Right kidney (tissue), 9 donors: ENCODE data around the gene RAD1.
"Not testable (repeated sequence)": the region's sequence is repeated elsewhere in the genome, so short reads cannot be mapped to it uniquely, and the experiment has no call there.

Source experiments
- DNase-seq: peaks from one replicate; pipeline ENCODE4 v3.0.0-alpha.2; 2016
- long read RNA-seq, 8 donors: transcript quantifications; one replicate each; lab custom pipeline, GENCODE V29; 2026

RAD1 gene, protein sequence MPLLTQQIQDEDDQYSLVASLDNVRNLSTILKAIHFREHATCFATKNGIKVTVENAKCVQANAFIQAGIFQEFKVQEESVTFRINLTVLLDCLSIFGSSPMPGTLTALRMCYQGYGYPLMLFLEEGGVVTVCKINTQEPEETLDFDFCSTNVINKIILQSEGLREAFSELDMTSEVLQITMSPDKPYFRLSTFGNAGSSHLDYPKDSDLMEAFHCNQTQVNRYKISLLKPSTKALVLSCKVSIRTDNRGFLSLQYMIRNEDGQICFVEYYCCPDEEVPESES
- long read RNA-seq, donor 1, full-length matches to known transcripts = 8 of 8 reads
- long read RNA-seq, donor 1, partial matches to known transcripts = 0 of 8 reads
- long read RNA-seq, donor 1, other reads (novel, unspliced or antisense) = 0 of 8 reads
- long read RNA-seq, donor 2, full-length matches to known transcripts = 7 of 7 reads
- long read RNA-seq, donor 2, partial matches to known transcripts = 0 of 7 reads
- long read RNA-seq, donor 2, other reads (novel, unspliced or antisense) = 0 of 7 reads
- long read RNA-seq, donor 3, full-length matches to known transcripts = 5 of 5 reads
- long read RNA-seq, donor 3, partial matches to known transcripts = 0 of 5 reads
- long read RNA-seq, donor 3, other reads (novel, unspliced or antisense) = 0 of 5 reads
- long read RNA-seq, donor 4, full-length matches to known transcripts = 10 of 10 reads
- long read RNA-seq, donor 4, partial matches to known transcripts = 0 of 10 reads
- long read RNA-seq, donor 4, other reads (novel, unspliced or antisense) = 0 of 10 reads
- long read RNA-seq, donor 5, full-length matches to known transcripts = 10 of 10 reads
- long read RNA-seq, donor 5, partial matches to known transcripts = 0 of 10 reads
- long read RNA-seq, donor 5, other reads (novel, unspliced or antisense) = 0 of 10 reads
- long read RNA-seq, donor 6, full-length matches to known transcripts = 8 of 59 reads
- long read RNA-seq, donor 6, partial matches to known transcripts = 51 of 59 reads
- long read RNA-seq, donor 6, other reads (novel, unspliced or antisense) = 0 of 59 reads
- long read RNA-seq, donor 7, full-length matches to known transcripts = 18 of 118 reads
- long read RNA-seq, donor 7, partial matches to known transcripts = 94 of 118 reads
- long read RNA-seq, donor 7, other reads (novel, unspliced or antisense) = 6 of 118 reads
- long read RNA-seq, donor 8, full-length matches to known transcripts = 7 of 131 reads
- long read RNA-seq, donor 8, partial matches to known transcripts = 58 of 131 reads
- long read RNA-seq, donor 8, other reads (novel, unspliced or antisense) = 66 of 131 reads

DNA sequence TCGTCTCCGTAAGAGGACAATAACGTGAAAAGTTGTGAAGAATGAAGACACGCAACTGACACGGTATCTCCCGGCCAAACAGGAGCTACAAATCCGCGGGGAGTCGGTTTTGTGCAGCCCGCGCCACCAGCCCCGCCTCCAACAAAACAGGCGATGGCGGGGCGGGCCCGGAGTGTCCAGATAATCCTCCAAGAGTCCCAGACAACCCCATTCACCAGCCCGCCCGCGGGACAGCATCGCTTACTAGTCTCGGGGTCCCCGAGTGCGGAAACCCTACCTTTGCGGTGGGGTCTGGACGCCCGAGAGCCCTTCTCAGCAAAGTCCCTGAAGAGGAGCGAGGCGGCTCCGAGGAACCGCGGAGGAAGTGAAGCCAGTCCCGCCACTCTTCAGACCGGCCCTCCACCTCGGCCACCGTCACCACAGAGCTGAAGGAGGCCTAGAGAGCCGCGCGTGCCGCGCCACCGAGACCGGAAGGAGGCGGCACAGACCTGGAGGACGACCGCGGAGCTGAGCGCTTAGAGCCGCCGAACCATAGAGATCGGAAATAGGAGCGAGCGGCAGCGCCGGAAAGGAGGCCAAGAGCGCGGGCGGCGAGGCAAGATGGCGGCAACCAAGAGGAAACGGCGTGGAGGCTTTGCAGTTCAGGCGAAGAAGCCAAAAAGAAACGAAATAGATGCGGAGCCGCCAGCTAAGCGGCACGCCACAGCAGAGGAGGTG is at the start of gene RAD1, which contains the start of gene BRIX1:
TSS of gene RAD1 (minus strand) at position 366 of the 717 bp plus-strand sequence. CDS start 612 bp downstream, outside the sequence.
TSS of gene BRIX1 (plus strand) at position 573 of the 717 bp plus-strand sequence. CDS start at position 601, 28 bp downstream.
- DNase-seq = peak; percentile 94

DNA sequence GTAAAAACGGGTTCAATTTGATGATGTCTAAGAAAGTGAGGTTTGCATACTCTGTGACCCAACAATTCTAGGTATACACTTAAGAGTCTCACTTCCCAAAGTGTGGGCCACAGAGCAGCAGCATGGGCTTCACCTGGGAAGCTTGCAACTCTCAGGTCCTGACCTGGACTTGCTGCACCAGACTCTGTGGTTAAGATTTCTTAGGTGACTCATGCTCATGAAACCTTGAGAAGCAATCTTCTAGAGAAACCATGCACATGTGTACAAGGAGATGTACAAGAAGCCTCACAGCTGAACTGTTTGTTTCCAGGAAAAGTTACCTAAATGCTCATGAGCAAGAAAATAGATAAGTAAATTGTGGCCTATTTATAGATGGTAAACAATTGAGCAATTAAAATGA is 44.0 kb upstream of the RAD1 start:
- no peak for DNase-seq

DNA sequence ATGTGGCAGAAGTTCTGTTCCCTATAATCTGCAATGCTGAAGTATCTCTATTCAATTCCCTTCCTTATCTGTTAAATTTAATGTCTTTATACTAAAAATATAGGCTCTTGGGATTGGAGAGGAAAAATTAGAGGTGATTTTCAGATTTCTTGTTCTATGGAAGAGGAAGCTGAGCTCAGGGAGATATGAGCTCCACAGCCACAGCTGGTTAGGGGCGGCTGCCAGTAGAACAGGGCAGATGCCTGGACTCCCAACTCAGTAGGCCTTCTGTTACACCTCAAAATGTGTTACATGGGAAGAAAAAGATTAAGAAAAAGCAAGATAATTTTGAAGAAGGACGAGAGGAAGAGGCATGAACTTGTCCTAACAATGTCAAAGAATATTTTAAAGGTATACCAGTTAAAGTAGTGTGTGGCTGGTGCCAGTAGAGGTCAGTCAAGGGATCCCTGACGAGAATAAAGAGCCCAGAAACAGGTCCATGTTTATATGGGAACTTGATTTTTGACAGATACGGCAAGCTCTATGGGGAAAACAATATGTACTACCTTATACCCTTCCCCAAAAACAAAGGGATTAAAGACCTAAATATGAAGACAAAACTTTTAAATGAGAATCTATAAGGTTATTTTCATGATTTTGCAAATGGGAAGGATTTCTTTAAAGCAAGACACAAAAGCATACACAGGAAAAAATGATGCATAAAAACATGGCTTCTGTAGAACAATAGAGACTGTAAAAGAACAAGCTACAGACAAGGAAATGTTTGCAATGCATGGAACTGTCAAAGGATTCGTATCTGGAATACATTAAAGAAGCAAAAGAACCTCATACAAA is 42.8 kb upstream of the RAD1 start:
- DNase-seq = no peak

DNA sequence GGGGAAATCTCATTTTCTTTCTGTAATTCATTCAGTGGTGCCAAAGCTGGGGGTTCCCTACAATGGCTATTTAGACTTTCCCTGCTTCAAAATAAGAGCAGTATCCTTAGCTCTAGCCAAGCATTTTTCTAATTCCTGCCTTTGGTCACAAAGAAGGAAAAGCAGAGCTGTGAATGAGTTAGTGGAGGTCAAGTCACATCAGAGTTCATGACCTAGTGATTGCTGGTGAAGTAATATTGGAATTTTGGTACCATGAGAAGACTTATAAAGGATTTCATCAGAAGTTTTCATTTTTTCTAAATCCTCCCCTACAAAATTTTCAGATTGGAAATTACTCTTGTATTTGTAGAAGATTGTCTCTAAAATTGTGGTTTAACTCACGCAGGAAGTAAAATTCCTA is 42.0 kb upstream of the RAD1 start:
- no peak for DNase-seq

DNA sequence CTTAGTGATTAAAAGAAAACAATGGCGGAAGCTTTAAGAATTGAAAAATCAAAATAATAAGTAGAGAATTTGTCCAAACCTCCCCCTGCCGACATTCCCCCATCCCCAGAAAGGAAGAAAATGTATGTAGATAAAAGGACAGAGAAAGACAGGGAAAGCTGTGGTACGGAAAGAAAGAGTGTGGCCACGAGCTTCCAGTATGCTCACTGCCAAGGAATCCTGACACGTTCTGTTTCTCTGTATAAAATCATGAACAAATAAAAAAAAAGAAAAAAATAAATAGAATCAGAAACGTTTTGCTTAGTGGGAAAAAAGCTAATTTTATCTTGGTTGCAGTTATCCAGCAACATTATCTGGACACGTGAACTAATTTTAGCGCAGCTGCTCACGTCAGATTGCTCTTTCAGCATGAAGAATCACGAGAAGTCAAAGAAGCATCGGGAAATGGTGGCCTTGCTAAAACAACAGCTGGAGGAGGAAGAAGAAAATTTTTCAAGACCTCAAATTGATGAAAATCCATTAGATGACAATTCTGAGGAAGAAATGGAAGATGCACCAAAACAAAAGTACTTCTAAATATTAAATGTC is 29.2 kb upstream of the RAD1 start:
- no peak for DNase-seq

DNA sequence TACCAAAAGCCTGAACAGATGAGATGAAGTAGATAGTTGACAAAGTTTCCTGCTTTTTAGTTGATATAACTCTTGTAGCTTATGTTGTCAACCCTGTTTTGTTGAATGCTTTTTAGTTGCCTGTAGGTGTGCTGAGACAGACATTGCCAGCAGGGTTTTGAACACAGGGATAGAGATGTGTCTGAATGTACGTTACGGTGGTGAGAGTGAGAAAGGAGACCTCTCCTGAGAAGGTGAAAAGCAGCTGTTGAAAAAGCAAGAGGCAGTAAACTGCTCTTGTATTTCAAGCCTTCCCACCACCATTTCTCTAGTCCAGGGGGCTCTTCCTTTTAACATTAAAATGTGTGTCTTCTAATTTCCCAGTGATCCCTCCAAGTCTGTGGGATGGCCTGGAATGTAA is 28.7 kb upstream of the RAD1 start:
- DNase-seq = no peak

DNA sequence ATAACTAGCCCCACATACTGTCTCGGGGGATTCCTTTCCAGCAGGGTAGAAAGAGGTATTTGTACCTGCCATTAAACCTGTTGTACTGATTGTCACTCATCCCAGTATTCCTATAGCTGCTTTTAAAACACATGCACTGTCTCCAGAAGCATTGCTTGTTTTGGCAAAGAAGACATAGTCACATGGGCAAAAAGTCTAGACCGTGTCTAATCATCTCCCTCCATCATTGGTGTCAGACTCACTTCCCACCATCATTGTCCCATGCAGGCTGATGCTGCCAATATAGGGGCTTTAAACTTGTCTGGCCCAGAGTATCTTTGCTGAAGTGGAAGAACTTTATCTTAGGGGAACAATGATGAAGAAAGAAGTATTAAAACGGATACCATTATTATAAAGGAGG is 26.6 kb upstream of the RAD1 start:
- DNase-seq = no peak

DNA sequence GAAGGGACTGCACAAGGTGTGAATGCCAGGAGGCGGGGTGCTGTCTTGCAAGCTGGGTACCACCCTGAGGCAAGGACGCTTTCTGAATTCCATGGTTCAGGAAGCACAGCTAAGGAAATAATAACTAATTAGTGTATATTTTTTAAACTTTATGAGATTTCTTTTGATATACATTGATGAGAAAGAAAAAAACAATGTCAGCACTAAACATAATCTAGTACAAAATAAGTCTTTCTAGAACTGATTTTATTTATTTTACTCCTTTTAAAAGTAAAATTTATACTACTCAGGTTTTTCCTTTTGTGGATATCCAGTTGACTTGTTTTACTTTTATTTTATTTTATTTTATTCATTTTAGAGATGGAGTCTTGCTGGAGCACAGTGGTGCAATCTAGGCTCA is 17.6 kb upstream of the RAD1 start:
- no peak for DNase-seq

DNA sequence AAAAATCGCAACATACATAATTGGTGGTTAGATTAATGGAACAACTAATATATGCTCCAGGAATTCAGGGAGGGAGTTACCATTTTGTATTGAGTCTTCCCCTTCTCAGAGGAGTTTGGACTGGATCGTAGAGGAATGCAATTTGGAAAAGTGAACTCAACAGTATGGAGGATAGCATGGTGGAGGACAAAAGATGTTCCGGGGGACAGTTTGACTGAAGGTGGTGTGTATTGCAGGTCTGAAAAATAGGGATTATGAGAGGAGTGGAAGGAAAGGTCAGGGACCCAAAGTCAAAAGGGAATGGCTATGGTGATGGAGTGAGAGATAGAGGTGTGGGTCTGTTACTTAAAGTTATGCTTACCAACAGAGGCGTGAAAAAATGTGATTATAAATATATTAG is 15.6 kb upstream of the RAD1 start:
- DNase-seq = no peak

DNA sequence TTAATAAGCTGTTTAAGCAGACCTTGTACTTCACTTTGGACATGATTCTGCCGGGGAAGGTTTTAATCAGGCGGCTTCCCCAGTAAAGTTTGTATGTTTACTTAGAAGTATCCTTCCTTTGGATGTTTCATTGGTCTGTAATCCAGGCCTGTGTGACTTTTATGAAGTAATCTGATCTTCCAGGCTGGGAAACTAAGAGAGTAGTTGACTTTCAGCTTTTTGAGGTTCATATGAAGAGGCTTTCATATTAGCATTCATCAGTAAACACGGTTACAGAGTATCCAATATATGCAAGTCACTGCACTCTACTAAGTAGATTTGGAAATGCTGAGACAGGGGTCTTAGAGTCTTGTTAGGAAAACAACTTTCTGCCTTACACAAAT is 15.1 kb upstream of the RAD1 start:
- no peak for DNase-seq

DNA sequence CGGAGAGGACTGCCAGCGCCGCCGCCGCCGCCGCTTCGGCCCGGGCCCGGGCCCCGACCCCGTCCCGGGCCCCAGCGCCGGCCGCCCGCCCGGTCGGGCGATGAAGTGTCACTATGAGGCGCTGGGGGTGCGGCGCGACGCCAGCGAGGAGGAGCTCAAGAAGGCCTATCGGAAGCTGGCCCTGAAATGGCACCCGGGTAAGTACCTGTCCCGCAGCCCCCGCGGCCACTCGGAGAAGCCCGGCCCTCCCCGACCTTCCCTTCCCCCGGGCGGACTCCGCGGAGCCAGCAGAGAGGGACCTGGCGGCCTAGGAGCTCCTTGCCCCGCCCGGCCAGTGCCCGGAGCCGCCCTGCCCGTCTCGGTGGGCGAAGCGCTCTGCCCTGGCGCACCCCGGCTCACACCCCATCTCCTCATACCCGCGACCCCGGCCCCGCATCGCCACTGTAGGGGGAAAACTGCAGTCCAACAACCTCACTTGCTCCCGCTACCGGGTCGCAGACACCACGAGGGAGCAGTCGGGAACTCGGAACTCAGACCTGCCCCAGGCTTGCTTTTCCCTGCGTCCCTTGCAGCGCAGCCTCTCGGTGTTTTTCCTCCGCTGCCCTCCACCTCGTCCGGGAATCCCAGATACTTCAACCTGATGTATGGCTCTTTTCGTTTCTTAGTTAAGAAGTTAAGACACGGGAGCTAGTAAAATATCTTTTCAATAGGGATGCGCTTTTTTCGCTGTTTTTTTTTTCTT is 14.6 kb upstream of the RAD1 start:
- peak; percentile 89 for DNase-seq

DNA sequence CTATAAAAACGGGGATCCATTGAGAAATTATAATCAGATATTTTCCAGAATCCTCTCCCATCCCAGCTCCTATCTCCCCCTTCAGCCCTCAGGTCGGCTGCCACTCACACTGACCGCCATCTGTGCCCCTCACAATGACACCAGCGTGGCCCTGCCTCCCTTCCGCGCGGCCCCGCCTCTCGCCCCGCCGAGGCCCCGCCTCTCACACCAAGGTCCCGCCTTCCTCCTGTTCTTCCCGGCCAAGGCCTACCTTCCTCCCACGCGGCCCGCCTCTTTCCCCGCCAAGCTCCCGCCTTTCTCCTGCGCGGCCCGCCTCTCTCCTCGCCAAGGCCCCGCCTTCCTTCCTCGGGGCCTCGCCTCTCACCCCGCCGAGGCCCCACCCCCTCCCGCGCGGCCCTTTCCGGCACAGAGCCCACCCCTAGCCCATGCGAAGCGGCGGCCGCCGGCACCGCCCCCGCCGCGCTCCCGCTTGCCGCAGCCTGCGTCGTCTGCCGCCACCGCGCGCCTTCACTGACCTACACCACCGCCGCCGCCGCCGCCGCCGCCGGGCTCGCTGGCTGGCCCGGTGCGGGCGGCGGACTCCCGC is 13.9 kb upstream of the RAD1 start, which contains the start of gene DNAJC21:
TSS of gene DNAJC21 (plus strand) at position 426 of the 586 bp plus-strand sequence. CDS start 261 bp downstream, outside the sequence.
- peak; percentile 90 for DNase-seq

DNA sequence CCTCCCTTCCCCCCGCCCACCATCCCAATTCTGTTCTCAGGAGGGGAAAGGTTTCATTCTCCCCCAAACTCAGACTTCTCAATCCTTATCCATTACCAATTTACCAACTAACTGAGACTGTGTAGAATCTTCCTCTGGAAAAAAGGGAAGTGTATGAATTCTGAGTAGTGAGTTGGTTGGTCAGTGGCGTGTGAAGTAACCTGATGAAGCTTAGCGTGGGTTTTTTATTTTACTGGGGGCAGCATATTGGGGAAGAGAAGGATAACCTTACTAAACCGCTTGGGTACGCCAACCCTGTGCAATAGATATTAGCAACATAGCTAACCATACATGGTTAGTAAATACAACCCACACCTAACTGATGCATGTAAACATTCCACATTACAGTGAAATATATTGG is 13.0 kb upstream of the RAD1 start:
- DNase-seq = no peak

DNA sequence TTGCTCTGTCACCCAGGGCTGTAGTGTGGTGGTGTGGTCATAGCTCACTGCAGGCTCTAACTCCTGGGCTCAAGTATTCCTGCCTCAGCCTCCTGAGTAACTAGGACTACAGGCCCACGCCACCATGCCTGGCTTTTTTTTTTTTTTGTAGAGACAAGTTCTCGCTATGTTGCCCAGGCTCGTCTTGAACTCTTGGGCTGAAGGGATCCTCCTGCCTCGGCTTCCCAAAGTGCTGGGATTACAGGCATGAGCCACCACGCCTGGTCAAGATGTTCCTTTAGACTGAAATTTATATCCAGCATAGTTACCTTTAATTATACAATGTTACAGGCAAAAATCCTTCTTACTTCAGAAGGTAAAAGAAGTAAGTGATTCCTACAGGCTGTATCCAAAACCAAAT is 12.5 kb upstream of the RAD1 start:
- DNase-seq = no peak

DNA sequence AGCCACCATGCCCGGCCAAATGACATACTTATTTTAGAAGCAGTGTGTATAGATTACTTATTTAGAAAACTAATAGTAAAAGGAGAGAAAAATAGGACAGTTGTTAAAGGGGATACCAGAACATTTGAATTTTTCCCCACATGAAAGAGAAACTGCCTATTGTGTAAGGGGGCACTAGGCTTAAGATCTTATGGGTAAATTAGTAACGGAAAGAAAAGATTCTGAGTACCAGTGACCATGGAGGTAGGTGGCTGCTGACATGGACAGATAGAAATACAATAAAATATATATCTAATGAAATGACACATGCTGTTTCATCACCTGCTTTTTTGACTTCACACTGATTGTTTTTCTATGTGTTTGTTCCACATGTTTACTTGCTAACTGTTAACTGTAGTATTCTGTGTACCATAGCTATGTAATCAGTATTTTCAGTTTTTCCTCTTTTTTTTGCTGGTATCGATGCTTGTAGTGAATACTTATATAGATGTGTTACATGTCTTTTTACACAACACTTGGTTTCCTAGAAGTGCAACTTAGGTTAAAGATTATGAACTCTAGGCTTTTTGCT is 11.1 kb upstream of the RAD1 start:
- DNase-seq = no peak

DNA sequence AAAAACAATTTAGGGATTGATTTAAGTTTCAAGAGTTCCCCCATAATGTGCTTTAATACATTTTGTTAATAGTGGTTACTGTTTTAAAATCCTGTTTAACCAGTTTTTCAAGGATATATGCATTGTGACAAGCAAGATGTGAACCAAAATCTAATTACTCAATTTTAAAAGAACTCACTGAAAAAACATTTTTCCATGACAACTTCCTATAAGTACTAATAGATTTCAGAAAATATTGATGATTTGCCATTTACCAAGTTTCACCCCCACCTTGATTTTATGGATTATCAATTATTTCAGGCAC is 9.1 kb upstream of the RAD1 start:
- DNase-seq = no peak

DNA sequence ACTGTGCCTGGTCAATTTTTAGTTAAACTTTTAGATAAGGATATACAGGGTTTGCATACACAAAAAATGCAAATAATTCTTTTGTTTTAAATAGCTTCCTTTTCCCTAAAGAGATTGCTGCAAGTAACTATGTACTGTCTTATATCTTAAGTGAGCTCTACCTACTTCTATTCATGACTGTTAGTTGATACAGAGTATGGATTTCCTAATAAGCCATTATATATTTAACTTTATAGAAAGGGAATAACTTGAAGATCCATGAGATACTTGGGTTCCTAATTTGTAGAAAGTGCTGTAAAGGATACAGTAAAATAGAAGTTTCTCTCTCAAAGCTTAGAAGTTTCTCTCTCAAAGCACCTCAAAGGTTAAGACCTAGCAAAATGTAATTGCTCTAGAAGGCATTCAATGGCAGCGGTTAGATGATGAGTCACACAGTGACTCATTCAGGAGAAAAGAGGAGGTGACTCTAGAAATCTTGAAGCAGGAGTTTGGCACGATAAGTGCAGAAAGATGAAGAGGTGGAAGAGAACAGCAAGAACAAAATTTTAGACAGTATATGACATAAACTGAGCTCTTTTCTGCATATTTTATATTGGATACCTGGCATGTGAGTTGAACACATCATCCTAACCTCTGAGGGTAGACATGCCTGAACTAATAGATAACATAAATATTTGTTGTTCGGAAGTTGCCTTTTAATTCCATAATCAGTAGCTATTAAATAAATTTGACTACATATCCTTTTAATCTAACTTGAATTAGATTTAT is 8.6 kb upstream of the RAD1 start:
- no peak for DNase-seq

DNA sequence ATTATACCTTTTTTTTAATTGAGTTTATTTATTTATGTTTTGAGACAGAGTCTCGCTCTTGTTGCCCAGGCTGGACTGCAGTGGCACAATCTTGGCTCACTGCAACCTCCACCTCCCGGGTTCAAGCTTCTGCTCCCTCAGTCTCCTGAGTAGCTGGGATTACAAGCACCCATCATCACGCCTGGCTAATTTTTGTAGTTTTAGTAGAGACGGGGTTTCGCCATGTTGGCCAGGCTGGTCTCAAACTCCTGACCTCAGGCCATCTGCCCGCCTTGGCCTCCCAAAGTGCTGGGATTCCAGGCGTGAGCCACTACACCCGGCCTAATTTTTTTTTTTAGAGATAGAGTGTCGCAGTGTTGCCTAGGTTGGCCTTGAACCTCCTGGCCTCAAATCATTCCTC is 8.0 kb upstream of the RAD1 start:
- not testable (repeated sequence) for DNase-seq
